ENCODE data around the gene NFAT5. TPM values are rescaled to one million over a fixed set of nuclear protein-coding genes. Genes with fewer than 3 reads are reported as not detected.

NFAT5 gene
- total RNA-seq, 2 experiments from 2014 or later: 6.7 to 29.7 TPM

DNA sequence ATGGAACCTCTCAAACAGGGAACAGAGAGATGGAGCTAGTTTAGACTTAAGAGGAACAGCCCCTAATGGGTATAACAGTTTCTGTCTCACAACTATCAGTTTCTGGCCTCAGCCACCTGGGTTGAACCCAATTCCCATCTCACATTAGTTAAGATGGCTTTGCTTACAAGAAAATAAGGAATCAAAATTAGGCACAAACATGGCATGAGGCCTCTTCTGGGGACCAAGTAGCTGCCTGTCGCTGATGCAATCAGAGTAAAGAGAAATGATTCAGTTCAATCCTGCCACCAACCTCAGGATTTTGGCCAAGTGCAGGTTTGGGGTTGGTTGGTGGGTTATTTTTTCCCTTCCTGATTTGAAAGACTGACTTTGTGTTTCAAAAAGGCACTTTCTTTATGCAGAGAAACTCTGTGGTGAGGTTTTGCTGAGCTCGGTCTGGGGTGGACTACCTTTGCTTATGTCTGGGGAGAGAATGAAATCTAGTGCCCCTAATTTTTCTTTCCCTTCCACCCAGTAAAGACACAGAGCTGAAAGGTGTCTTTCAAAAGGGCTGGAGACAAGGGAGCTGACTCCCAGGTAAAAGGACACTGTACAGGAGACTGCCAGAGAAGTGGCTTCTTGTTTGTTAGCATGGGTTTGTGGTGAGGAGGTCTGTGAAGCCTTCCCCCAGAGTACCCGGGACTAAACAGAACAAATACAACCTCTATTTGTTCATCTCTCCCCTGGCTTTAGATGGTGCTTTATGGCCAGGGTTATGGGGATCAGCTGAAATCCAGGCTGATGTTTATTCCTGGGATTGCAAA, 44.8 kb upstream of the NFAT5 start:
- Histone ChIP-seq H2AFZ (ENCODE audit: low read length) (peak overlapping the region; percentile 44; the same call in 1 of the 2 replicates), H3K79me2 (ENCODE audit: insufficient read depth, low read depth, low read length) (no peaks in the 10 kb centered on the region), H3K9me3 (ENCODE audit: low read length) (peaks cover 12% of the 10 kb centered on the region; the same call in 1 of the 2 replicates), H3K9me2 (ENCODE audit: insufficient read depth, low read length) (no peaks in the 10 kb centered on the region), H3K36me3 (ENCODE audit: insufficient read depth, low read length) (no peaks in the 10 kb centered on the region), H3K4me2 (ENCODE audit: low read length) (no peak overlapping the region), H4K20me1 (ENCODE audit: insufficient read depth, low read length) (no peaks in the 10 kb centered on the region), H3K27ac (ENCODE audit: low read depth, low read length, poor library complexity, severe bottlenecking) (no peak overlapping the region), H3K4me1 (ENCODE audit: insufficient read depth, low read length, poor library complexity, severe bottlenecking) (peaks cover 6% of the 10 kb centered on the region), H3K4me3 (ENCODE audit: low read depth, low read length, poor library complexity, severe bottlenecking) (no peak overlapping the region)
- intact Hi-C loops (cut with micrococcal nuclease; ENCODE audit: unreplicated experiment): no loop called here
- TF ChIP-seq EZH2phosphoT487 (IDR thresholded peaks at IDR 0.05; ENCODE audit: borderline replicate concordance, low read depth, low read length): no peak
- TF ChIP-seq, protein P1, sequence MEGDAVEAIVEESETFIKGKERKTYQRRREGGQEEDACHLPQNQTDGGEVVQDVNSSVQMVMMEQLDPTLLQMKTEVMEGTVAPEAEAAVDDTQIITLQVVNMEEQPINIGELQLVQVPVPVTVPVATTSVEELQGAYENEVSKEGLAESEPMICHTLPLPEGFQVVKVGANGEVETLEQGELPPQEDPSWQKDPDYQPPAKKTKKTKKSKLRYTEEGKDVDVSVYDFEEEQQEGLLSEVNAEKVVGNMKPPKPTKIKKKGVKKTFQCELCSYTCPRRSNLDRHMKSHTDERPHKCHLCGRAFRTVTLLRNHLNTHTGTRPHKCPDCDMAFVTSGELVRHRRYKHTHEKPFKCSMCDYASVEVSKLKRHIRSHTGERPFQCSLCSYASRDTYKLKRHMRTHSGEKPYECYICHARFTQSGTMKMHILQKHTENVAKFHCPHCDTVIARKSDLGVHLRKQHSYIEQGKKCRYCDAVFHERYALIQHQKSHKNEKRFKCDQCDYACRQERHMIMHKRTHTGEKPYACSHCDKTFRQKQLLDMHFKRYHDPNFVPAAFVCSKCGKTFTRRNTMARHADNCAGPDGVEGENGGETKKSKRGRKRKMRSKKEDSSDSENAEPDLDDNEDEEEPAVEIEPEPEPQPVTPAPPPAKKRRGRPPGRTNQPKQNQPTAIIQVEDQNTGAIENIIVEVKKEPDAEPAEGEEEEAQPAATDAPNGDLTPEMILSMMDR (conservative IDR thresholded peaks at IDR 0.05; ENCODE audit: low read length): no peak
- ChIA-PET POLR2A (interaction anchor here (0.6 kb wide), 2 partner anchors 45 to 388 kb away, joined by 3 to 5 read pairs; no protein-coding TSS in a partner anchor), CTCF (ENCODE audit: unreplicated experiment) (no interaction called here)
- no peak for DNase-seq (ENCODE audit: low spot score)
- BruUV-seq (replicated peaks): no TSS peak

GRCh38 chr16:69522041-69522578, 43.7 kb upstream of the NFAT5 start:
- H3K4me1 ChIP-seq (ENCODE audit: insufficient read depth, low read length, poor library complexity, severe bottlenecking): peaks cover 6% of the 10 kb centered on the region
- peaks cover 12% of the 10 kb centered on the region; the same call in 1 of the 2 replicates for H3K9me3 ChIP-seq (ENCODE audit: low read length)
- no peak overlapping the region for H3K4me3 ChIP-seq (ENCODE audit: low read depth, low read length, poor library complexity, severe bottlenecking)
- DNase-seq (ENCODE audit: low spot score): no peak
- no peak overlapping the region for H3K27ac ChIP-seq (ENCODE audit: low read depth, low read length, poor library complexity, severe bottlenecking)
- no peaks in the 10 kb centered on the region for H3K9me2 ChIP-seq (ENCODE audit: insufficient read depth, low read length)
- CTCF ChIA-PET (ENCODE audit: unreplicated experiment): no interaction called here
- TF ChIP-seq EZH2phosphoT487 (IDR thresholded peaks at IDR 0.05; ENCODE audit: borderline replicate concordance, low read depth, low read length): no peak
- TF ChIP-seq, protein P1 (conservative IDR thresholded peaks at IDR 0.05; ENCODE audit: low read length): no peak
- POLR2A ChIA-PET: interaction anchor here (0.9 kb wide), 1 partner anchor 18 kb away, joined by 4 read pairs; no protein-coding TSS in a partner anchor
- H4K20me1 ChIP-seq (ENCODE audit: insufficient read depth, low read length): no peaks in the 10 kb centered on the region
- H2AFZ ChIP-seq (ENCODE audit: low read length): peak overlapping the region; percentile 93; the same call in 1 of the 2 replicates
- intact Hi-C loops (cut with micrococcal nuclease; ENCODE audit: unreplicated experiment): no loop called here
- H3K79me2 ChIP-seq (ENCODE audit: insufficient read depth, low read depth, low read length): no peaks in the 10 kb centered on the region
- no peaks in the 10 kb centered on the region for H3K36me3 ChIP-seq (ENCODE audit: insufficient read depth, low read length)
- no peak overlapping the region for H3K4me2 ChIP-seq (ENCODE audit: low read length)
- no TSS peak for BruUV-seq (replicated peaks)
